GDM1 (cell line): ENCODE measurements around the gene KAZALD1.
"Not testable (repeated sequence)": the region's sequence is repeated elsewhere in the genome, so short reads cannot be mapped to it uniquely, and the experiment has no call there.

Experiments
- DNase-seq: peaks from one replicate; lab custom pipeline; 2025; lab: John Stamatoyannopoulos, UW

The KAZALD1 gene

GRCh38 chr10:101030496-101031127 is 31.2 kb upstream of the KAZALD1 start:
- no peak for DNase-seq

DNA sequence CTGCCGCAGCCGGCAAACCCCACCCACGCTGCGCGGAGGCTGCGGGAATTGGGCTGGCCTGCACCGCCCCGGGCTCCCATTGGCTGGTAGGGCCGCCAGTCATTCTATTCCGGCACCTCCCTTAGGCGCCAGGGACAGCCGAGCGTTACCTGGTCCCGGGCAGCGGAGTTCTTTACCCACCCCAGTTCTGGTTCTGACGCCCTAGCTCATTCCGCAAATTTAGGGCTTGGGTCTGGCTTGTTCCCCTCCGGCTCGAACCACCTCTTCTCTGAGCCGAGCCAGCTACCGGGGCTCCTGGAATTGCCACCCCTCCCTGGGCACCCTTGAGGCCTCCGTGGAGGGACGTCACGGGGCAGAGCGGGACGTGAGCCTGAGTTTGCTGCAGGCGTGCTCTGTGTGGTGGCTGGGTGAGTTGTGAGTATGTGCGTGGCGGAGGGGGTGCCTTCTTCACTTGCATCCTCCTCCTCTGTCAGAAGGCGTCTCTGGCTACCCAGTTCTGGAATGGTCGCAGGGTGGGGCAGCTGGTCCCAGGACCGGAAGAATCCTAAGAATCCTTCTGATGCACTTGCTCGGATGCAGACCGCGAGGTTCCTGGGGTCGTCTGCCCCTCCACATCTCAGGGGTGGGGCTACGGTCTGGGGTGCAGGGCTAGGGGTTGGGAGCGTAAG is 30.5 kb upstream of the KAZALD1 start, which contains the start of the genes PDZD7 and SFXN3:
PDZD7 (minus strand) TSS at position 2 of the 668 bp plus-strand sequence. CDS start 910 bp downstream, outside the sequence.
SFXN3 (plus strand) TSS at position 107 of the 668 bp plus-strand sequence. CDS start 3,461 bp downstream, outside the sequence.
- peak; percentile 84 for DNase-seq

DNA sequence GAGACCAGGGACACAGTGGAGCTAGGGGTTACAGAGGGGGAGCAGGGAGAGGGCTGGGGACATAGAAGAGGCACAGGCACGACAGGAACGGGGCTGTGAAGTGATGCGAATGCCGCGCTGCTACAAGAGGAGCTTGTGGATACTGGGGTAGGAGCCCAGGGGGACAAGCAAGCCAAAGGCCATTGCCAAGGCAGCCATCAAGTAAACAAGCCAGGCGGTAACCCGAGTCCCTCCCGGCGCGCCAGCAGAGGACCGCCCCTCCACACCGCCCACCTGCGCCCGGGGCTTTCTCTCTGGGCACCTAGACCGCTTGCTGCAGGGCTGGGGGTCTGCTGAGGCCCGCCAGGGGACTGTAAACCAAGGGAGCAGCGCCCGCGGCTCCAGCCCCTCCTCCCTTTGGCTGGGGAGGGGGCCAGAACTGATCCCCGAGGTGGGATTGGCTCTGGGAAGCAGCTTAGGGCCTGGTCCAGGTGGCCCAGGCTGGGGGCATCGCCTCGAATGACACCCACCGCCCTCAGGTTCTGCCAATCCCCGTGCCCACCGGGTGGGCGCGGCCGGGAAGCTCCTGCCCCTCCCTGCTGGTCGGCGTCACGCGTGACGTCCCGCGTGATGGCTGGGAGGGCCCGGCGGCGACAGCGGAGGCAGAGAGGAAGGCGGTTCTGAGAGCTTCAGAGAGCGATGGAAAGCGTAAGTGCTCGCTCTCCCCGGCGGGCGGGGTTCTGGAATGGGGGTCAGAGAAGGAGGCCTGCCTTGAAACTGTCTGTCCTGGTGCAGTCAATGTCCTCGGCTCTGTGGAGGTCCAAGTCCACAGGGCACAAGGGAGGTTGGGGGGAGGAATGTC is 29.8 kb upstream of the KAZALD1 start:
- DNase-seq, result peak; percentile 69

GRCh38 chr10:101032637-101033224 is 29.1 kb upstream of the KAZALD1 start:
- DNase-seq, result peak; percentile 71

DNA sequence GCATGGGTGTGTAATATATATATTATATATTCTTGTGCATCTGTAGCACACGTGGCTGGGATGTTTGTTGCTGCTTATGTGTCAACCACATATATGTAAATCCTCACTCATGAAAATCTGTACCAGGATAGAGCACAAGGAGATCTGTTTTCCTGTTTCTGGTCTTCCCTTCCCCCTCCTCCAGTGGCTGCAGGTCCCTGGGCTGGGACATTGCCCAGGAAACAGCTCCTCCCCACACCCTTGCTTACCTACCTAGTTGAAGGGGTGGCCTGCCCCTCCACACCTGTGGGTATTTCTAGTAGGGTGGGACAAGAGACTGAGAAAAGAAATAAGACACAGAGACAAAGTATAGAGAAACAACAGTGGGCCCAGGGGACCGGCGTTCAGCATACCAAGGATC is 28.5 kb upstream of the KAZALD1 start:
- DNase-seq, result no peak

GRCh38 chr10:101034404-101034803 is 27.4 kb upstream of the KAZALD1 start:
- not testable (repeated sequence) for DNase-seq

- no peak for DNase-seq
Observed at GRCh38 chr10:101035314-101035713, 26.5 kb upstream of the KAZALD1 start.

GRCh38 chr10:101035916-101036702 is 25.7 kb upstream of the KAZALD1 start:
- no peak for DNase-seq

DNA sequence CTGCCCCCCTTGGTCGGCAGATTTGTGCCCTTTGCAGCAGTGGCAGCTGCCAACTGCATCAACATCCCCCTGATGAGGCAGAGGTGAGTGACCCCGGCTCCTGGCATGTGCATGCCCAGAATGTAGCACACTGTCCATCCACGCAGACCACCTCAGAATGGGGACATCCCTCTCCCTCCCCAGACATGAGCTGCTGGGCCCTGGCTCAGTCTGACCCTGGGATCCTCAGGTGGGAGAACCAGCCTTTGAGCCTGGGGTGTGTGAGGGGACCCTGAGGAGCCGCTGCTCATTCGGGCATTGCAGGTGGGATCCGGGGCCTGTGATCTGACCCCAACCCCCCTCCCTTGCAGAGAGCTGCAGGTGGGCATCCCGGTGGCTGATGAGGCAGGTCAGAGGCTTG is 25.1 kb upstream of the KAZALD1 start:
- DNase-seq, result no peak

DNA sequence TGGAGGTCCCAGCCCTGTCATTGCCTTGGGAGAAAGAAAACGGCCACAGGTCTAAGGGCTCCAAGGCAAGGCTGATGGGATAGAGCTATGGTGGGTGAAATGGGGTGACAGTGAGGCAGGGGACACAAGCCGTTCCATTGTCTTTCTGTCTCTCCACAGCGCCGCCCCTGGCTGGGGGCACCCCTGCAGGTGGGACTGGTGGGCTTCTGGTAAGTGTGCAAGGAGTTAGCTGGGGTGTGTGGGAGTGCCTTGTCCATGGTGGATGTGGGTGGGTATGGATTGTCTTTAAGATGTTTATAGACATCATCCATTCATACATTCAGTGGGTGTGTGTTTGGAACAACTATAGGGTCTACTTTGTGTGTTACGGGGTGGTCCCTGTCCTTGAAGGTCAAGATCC is 23.3 kb upstream of the KAZALD1 start:
- DNase-seq, result no peak

DNA sequence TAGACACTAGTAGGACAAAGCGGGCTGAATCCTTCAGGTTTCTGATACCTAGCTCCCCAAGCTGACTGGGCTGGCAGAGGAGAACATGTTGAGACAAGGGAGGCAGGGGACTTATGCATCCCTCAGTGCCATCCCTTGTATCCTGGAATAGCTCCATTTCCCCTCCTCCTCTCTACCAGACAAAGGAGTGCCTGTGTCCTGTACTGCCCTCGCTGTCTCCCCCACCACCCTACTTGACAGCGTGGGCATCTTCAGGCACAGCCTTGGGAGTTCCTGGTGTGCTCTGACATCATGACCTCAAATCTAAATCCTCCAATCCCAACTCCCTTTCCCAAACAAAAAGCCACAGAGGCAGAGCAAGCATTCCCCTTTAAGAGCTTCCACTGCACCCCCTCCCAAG is 21.7 kb upstream of the KAZALD1 start:
- no peak for DNase-seq

GRCh38 chr10:101040851-101041250 is 20.9 kb upstream of the KAZALD1 start:
- DNase-seq, result no peak

DNA sequence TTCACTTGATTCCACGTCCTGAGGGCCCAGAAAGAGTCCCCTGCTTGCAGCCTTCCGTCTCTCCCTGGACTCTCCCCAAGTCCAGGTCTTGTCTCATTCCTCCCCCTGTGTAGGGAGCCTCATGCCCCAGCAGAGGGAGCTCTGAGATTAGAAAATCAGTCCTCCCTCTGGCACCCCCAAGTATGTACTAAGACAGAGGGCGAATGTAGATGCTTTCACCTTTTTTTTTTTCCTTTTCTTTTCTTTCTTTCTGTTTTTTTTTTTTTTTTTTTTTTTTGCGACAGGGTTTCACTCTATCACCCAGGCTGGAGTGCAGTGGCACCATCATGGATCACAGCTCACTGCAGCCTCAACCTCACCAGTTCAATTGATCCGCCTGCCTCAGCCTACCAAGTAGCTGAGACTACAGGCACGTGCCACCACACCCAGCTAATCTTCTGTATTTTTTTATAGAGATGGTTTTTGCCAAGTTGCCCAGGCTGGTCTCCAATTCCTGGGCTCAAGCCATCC is 20.5 kb upstream of the KAZALD1 start:
- DNase-seq, result peak; percentile 64

- DNase-seq, result no peak
Observed at GRCh38 chr10:101042118-101042517, 19.7 kb upstream of the KAZALD1 start.

DNA sequence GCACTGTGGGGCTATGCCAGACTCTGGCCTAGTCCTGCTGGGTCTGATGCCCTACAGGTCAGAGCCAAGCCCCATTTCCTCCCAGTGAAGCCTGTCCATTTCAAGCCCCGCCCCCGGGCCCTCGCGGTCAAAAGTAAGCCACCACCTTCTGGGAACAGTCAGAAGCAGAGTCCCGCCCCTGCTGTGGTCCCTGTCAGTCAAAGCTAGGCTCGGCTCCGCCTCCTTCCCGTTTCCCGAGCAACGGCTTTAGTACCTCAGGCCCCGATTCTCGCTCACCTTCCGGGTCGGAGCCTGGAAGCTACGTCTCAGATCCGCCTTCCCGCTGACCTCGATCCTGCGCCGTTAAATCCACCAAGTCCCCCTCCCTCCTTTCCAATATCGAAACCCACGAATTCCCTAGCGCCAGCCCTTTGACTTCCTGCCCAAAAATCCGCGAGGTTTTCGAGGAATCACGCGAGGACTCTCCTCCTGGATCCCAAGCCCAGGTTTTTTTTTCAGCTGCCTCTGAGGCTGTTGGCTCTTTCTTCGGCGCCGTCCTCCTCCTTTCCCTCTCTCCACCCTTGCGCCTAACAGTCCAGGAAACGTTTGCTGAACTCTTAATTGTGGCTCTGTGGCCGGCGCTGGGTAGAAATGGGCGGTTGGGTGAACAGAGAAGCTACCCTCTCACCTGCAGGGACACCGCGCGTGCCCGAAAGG is 19.0 kb upstream of the KAZALD1 start:
- peak; percentile 84 for DNase-seq

DNA sequence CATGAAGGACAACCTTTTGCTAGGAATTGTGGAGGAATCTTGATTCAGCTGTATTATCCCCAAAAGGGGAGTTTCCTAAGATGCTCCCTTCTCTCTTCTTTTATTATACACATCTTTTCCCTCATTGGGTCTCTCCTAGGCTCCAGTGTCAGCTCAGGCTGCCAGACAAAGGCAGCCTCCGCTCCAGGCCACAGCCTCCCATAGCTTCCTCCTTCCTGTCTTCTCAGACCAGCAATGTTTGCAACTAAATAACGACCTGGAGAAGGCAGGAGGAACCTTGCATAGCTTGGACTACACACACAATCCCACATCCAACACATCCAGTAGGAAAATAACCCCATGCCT is 18.5 kb upstream of the KAZALD1 start:
- no peak for DNase-seq

GRCh38 chr10:101044117-101044516 is 17.7 kb upstream of the KAZALD1 start:
- no peak for DNase-seq

GRCh38 chr10:101046332-101047238 is 15.2 kb upstream of the KAZALD1 start:
- DNase-seq, result no peak

GRCh38 chr10:101047268-101047667 is 14.5 kb upstream of the KAZALD1 start:
- DNase-seq, result no peak
